ENCODE measurements around the gene CFAP52. TPM values are rescaled to one million over a fixed set of nuclear protein-coding genes. Genes with fewer than 3 reads are reported as not detected.

The CFAP52 gene
- total and polyA plus RNA-seq, 2 donors (not counting 3 experiments of a cell fraction or from before 2014, with no cell fraction given) = not detected

DNA sequence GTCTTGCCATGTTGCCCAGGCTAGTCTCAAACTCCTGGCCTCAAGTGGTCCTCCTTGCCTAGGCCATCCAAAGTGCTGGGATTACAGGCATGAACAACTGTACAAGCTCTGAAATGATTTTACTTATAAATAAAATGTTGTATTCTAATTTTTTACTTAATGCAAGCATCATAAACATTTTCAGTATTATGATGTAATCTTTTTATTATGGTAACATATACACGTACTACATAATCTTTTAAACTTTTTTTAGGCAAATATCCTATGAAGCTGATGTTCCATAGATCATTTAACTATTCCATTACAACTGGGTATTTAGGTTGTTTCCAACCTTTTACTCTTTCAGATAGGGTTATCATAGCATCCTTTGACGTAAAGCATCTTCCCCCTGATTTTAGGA lies 35.1 kb downstream of the CFAP52 start:
- no peak for TF ChIP-seq EZH2 (IDR thresholded peaks at IDR 0.05; ENCODE audit: borderline replicate concordance, low read depth, low read length, severe bottlenecking)
- TF ChIP-seq POLR2AphosphoS5 (IDR thresholded peaks at IDR 0.05; ENCODE audit: insufficient read depth, low read depth, low read length) = no peak
- TF ChIP-seq, protein P1, sequence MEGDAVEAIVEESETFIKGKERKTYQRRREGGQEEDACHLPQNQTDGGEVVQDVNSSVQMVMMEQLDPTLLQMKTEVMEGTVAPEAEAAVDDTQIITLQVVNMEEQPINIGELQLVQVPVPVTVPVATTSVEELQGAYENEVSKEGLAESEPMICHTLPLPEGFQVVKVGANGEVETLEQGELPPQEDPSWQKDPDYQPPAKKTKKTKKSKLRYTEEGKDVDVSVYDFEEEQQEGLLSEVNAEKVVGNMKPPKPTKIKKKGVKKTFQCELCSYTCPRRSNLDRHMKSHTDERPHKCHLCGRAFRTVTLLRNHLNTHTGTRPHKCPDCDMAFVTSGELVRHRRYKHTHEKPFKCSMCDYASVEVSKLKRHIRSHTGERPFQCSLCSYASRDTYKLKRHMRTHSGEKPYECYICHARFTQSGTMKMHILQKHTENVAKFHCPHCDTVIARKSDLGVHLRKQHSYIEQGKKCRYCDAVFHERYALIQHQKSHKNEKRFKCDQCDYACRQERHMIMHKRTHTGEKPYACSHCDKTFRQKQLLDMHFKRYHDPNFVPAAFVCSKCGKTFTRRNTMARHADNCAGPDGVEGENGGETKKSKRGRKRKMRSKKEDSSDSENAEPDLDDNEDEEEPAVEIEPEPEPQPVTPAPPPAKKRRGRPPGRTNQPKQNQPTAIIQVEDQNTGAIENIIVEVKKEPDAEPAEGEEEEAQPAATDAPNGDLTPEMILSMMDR (IDR thresholded peaks at IDR 0.05; ENCODE audit: extremely low read depth in 1 of 2, insufficient read depth in 1 of 2, low read depth in 1 of 2, low read length in 2 of 2) = no peak
- TF ChIP-seq POLR2A (IDR thresholded peaks at IDR 0.05; ENCODE audit: low read depth, low read length) = no peak
- TF ChIP-seq JUN (IDR thresholded peaks at IDR 0.05; ENCODE audit: borderline replicate concordance, insufficient read depth, insufficient read length, low read depth) = no peak
- TF ChIP-seq, protein P2, sequence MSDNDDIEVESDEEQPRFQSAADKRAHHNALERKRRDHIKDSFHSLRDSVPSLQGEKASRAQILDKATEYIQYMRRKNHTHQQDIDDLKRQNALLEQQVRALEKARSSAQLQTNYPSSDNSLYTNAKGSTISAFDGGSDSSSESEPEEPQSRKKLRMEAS (IDR thresholded peaks at IDR 0.05; ENCODE audit: insufficient read depth, insufficient read length) = no peak
- no peak for TF ChIP-seq GATA2 (IDR thresholded peaks at IDR 0.05; ENCODE audit: insufficient read depth, insufficient read length, low read depth, low read length)
- Histone ChIP-seq H3K27ac (ENCODE audit: insufficient read depth, low read depth, low read length) (no peak overlapping the region), H3K4me2 (ENCODE audit: insufficient read depth, low read length) (no peak overlapping the region), H3K9ac (replicated peaks; ENCODE audit: extremely low read depth, insufficient read depth, low read length) (no peak overlapping the region), H4K20me1 (replicated peaks; ENCODE audit: control insufficient read depth, extremely low read depth, insufficient read depth, low read length) (no peaks in the 10 kb centered on the region), H3K9me1 (replicated peaks; ENCODE audit: control insufficient read depth, extremely low read depth, insufficient read depth, low read length) (no peaks in the 10 kb centered on the region), H3K36me3 (ENCODE audit: control insufficient read depth in 2 of 2, extremely low read depth in 1 of 2, insufficient read depth in 2 of 2, low read length in 2 of 2) (no peaks in the 10 kb centered on the region), H2AFZ (ENCODE audit: low read depth, low read length) (no peak overlapping the region), H3K27me3 (ENCODE audit: control insufficient read depth in 2 of 2, insufficient read depth in 2 of 2, low read length in 2 of 2) (no peaks in the 10 kb centered on the region), H3K4me3 (replicated peaks in 1 of 3; ENCODE audit: insufficient read depth in 1 of 3, low read depth in 1 of 3, low read length in 3 of 3) (no peak overlapping the region), H3K4me1 (ENCODE audit: control insufficient read depth, extremely low read depth, insufficient read depth, low read length) (no peaks in the 10 kb centered on the region), H3K9me3 (replicated peaks; ENCODE audit: control insufficient read depth, insufficient read depth, low read length) (no peaks in the 10 kb centered on the region), H3K79me2 (ENCODE audit: control insufficient read depth, insufficient read depth, low read length) (no peaks in the 10 kb centered on the region)
- BruUV-seq (replicated peaks) = no TSS peak
- ChIA-PET CTCF (no interaction called here), POLR2A (no interaction called here)
- no peak for FAIRE-seq
- intact Hi-C loops (cut with micrococcal nuclease) = no loop called here
- dilution Hi-C loops (cut with MboI; ENCODE audit: extremely low pct_ligation_motif_present, low sequenced_read_pairs) = no loop called here
- DNase-seq (ENCODE audit: low read depth, low spot score) = no peak

Measured in endothelial cell of umbilical vein (primary cell).